Mucosa of rectum (tissue), 2 donors: Measurements from ENCODE around the gene CNTRL.

Experiments
- H3K27ac ChIP-seq, 2 donors: one replicate each; pipeline ENCODE4 v1.7.0; 2013; ENCODE audit warnings: inconsistent platforms in 2 of 2, low read depth in 2 of 2, low read length in 2 of 2
- H3K27me3 ChIP-seq, 2 donors: one replicate each; pipeline ENCODE4 v1.7.0; 2013; ENCODE audit warnings: low read length in 2 of 2; ENCODE audit not compliant: control insufficient read depth in 2 of 2, insufficient read depth in 2 of 2
- H3K36me3 ChIP-seq, 2 donors: one replicate each; pipeline ENCODE4 v1.7.0; 2013; ENCODE audit warnings: low read length in 2 of 2; ENCODE audit not compliant: control insufficient read depth in 2 of 2, insufficient read depth in 2 of 2
- H3K4me1 ChIP-seq, 2 donors: one replicate each; pipeline ENCODE4 v1.7.0; 2013; ENCODE audit warnings: low read length in 2 of 2, mild to moderate bottlenecking in 1 of 2; ENCODE audit not compliant: control insufficient read depth in 2 of 2, insufficient read depth in 2 of 2
- H3K4me3 ChIP-seq, 2 donors: one replicate each; pipeline ENCODE4 v1.7.0; 2013; ENCODE audit warnings: low read length in 2 of 2
- H3K9ac ChIP-seq, 2 donors: one replicate each; pipeline ENCODE4 v1.7.0; 2013; ENCODE audit warnings: low read length in 2 of 2, low read depth in 1 of 2, mild to moderate bottlenecking in 1 of 2
- H3K9me3 ChIP-seq, 2 donors: one replicate each; pipeline ENCODE4 v1.7.0; 2013; ENCODE audit warnings: low read length in 2 of 2; ENCODE audit not compliant: control insufficient read depth in 2 of 2
- donor health status: healthy.
- donor health status: Normal muscosa, but diverticular disease.

The CNTRL gene

DNA sequence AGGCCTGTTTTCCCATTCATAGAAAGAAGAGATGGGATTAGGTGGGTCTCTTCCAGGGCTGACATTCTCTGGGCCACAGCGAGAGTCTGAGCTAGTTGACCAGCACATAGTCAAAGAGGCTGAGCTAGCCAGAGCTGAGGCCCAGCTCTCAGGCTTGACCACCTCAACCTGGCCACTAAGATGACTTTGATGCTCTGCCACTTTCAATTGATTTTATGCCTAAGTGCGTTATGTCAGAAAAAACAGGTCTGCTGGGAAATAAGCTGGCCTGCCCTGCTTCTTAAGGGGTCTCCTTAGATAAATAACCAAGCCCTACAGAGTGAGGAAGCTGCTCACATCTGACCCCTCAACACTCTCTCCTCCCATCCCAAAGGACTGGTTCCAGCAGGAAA, 146.9 kb downstream of the CNTRL start:
- H3K9ac ChIP-seq: no peak overlapping the region
- H3K36me3 ChIP-seq: no peaks in the 10 kb centered on the region
- no peaks in the 10 kb centered on the region for H3K9me3 ChIP-seq
- H3K4me1 ChIP-seq: peaks cover 0 to 2% of the 10 kb centered on the region in 2 donors
- no peaks in the 10 kb centered on the region for H3K27me3 ChIP-seq
- no peak overlapping the region for H3K4me3 ChIP-seq
- no peak overlapping the region for H3K27ac ChIP-seq

DNA sequence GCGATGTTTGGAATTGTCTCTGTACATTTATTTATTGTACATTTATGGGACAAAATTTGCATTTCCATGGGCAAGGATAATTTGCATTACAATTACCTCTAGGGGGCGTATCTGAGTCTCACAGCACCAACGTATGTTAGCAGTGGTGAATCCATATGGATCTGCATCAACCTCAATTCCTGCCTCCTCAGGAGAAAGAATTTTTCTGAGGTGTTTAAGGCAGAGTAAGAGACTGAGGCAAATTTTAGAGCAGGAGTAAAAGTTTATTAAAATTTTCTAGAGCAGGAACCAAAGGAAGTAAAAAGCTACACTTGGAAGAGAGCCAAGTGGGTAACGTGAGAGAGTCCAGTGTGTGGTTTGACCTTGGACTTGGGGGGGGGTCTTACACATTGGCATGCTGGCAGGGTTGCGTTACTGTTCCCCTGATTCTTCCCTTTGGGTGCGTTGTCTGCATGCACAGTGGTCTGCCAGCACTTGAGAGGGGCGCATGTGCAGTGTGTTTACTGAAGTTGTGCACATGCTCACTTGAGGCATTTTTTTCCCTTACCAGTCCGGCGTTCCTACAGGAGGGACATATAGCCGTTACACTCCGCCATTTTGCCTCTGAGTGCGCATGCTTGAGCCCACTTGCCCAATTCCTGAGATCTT, 147.9 kb downstream of the CNTRL start:
- Histone ChIP-seq H3K9ac (no peak overlapping the region), H3K4me1 (peaks cover 0 to 2% of the 10 kb centered on the region in 2 donors), H3K27ac (no peak overlapping the region), H3K36me3 (no peaks in the 10 kb centered on the region), H3K27me3 (no peaks in the 10 kb centered on the region), H3K4me3 (no peak overlapping the region), H3K9me3 (no peaks in the 10 kb centered on the region)

DNA sequence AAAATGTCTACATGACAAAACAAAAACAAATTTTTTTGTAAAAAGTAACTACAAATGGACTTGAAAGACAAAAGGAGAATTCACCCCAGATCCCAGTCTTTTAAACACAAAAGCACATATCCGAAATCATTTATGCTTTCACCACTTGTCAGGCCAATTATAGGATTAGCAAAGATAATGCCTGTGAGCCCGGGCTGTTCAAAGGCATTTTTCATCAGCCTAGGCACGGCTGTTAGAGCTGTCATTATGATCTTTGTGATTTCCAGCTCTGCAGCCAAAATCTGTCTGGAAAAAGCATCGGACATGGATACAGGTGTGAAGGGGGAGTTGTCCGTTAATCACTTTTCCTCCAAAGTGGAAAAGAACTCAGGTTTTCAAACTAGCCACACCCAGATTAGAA, 150.5 kb downstream of the CNTRL start:
- peaks cover 0 to 2% of the 10 kb centered on the region in 2 donors for H3K4me1 ChIP-seq
- no peak overlapping the region for H3K4me3 ChIP-seq
- H3K9ac ChIP-seq: no peak overlapping the region
- H3K9me3 ChIP-seq: no peaks in the 10 kb centered on the region
- H3K27ac ChIP-seq: no peak overlapping the region
- H3K36me3 ChIP-seq: no peaks in the 10 kb centered on the region
- no peaks in the 10 kb centered on the region for H3K27me3 ChIP-seq

DNA sequence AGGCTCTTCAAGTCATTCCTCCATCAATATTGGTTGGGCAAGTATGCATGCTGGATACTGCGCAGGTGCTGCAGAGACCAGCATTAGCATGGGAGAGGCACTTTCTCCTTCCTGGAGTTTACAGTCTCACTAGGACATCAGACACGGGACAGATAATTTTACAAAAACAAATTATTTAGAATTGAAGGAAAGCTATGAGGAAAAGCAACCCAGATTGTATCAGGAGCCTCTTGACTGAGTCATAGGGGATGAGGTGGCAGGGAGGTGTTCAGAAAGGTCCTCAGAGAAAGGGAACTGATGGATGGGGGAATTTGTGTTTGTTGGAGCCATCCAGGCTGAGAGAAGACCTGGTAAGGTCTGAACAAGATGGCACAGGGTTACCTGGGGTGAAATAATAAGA, 151.4 kb downstream of the CNTRL start:
- no peaks in the 10 kb centered on the region for H3K36me3 ChIP-seq
- no peaks in the 10 kb centered on the region for H3K9me3 ChIP-seq
- H3K27ac ChIP-seq: no peak overlapping the region
- H3K27me3 ChIP-seq: no peaks in the 10 kb centered on the region
- no peak overlapping the region for H3K9ac ChIP-seq
- no peak overlapping the region for H3K4me3 ChIP-seq
- peaks cover 0 to 2% of the 10 kb centered on the region in 2 donors for H3K4me1 ChIP-seq
